Gastroesophageal sphincter (tissue), 4 donors: ENCODE data around the gene PTPRZ1. TPM values are rescaled to one million over a fixed set of nuclear protein-coding genes. Genes with fewer than 3 reads are reported as not detected.

Source experiments
- ATAC-seq: fragments of 150-250 bp; one replicate; pipeline ENCODE4 v1.9.1; 2016; ENCODE audit warnings: mild to moderate bottlenecking, moderate library complexity
- H3K27ac ChIP-seq, 4 donors: fragments of 200-600 bp; sonication (generic) in 3 of 4; 1 replicate in 3 of 4; 2 replicates in 1 of 4; pipeline ENCODE4 v1.5.1; 2016 to 2019
- H3K27me3 ChIP-seq: fragments of 200-600 bp; sonication (generic); one replicate; pipeline ENCODE4 v1.5.1; 2019
- H3K36me3 ChIP-seq, 2 donors: fragments of 200-600 bp; sonication (generic); one replicate each; pipeline ENCODE4 v1.5.1; 2019; ENCODE audit warnings: control low read depth in 1 of 2
- H3K4me1 ChIP-seq, 3 donors: fragments of 200-600 bp; sonication (generic); 1 replicate in 2 of 3; 2 replicates in 1 of 3; pipeline ENCODE4 v1.5.1; 2016 to 2019; ENCODE audit warnings: control low read depth in 2 of 3
- H3K4me3 ChIP-seq, 2 donors: fragments of 200-600 bp; sonication (generic); one replicate each; pipeline ENCODE4 v1.5.1; 2019; ENCODE audit warnings: mild to moderate bottlenecking in 1 of 2, moderate library complexity in 1 of 2
- H3K9me3 ChIP-seq, 3 donors: fragments of 200-600 bp; sonication (generic); one replicate each; pipeline ENCODE4 v1.5.1; 2017 to 2019; ENCODE audit warnings: control low read depth in 2 of 3
- EP300 ChIP-seq: sonication (generic); formaldehyde crosslinking; IDR thresholded peaks from one replicate; pipeline ENCODE4 v1.6.1; 2017; ENCODE audit warnings: antibody characterized with exemption, mild to moderate bottlenecking
- POLR2A ChIP-seq, 2 donors: fragments of 450-650 bp; IDR thresholded peaks; one replicate each; pipeline ENCODE4 v1.6.1; 2017; ENCODE audit warnings: antibody characterized with exemption in 2 of 2, mild to moderate bottlenecking in 2 of 2, moderate library complexity in 1 of 2
- POLR2AphosphoS5 ChIP-seq: sonication (generic); formaldehyde crosslinking; IDR thresholded peaks from one replicate; pipeline ENCODE4 v1.6.1; 2017; ENCODE audit warnings: antibody characterized with exemption
- WGBS, 2 donors: methylation state at CpG; one replicate each; pipeline ENCODE4 v1.1.5; 2018; ENCODE audit warnings: low coverage in 1 of 2; 5-methylcytosine and 5-hydroxymethylcytosine counted together
- total RNA-seq, 4 donors: library from RNA; depleted of rRNA; stranded (reverse); fragments of >200 nt; gene quantifications; one replicate each; pipeline ENCODE4 v1.1.0, GENCODE V29; 2016
- TF ChIP-seq, protein P1 (sequence below), 4 experiments: fragments of 200-600 bp in 2 of 4; fragments of 450-650 bp in 2 of 4; sonication (generic) in 1 of 4; IDR thresholded peaks; one replicate each; pipeline ENCODE4 v1.5.1; 2017 to 2019; ENCODE audit warnings: antibody characterized with exemption in 4 of 4, mild to moderate bottlenecking in 2 of 4, moderate library complexity in 2 of 4

PTPRZ1 gene
- total RNA-seq, 4 donors from 2014 or later, result 2.6 to 8.4 (median 5.7) TPM

DNA sequence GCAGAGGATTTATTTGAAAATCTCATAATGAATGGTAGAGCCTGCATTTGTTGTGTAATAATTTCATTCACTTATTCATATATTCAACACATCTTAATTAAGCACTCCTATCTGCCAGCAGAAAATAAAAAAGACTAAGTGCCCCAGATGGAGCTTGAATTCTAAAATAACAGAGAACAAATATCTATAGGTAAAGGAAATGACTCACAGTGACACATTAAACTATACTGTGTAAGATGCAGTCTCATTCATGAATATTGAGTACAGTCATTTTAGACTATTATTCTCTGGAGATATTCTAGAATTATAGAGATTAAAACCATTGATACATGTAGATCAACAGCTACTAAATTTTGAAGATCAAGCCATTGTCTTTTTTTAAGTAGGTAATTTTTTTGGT is 72.1 kb downstream of the PTPRZ1 start:
- H3K27me3 ChIP-seq, result no peaks in the 10 kb centered on the region
- H3K27ac ChIP-seq, result no peak overlapping the region
- no peak for ATAC-seq
- no peaks in the 10 kb centered on the region for H3K36me3 ChIP-seq
- no peaks in the 10 kb centered on the region for H3K4me1 ChIP-seq
- TF ChIP-seq POLR2AphosphoS5, result no peak
- no peak for TF ChIP-seq EP300
- TF ChIP-seq, protein P1, sequence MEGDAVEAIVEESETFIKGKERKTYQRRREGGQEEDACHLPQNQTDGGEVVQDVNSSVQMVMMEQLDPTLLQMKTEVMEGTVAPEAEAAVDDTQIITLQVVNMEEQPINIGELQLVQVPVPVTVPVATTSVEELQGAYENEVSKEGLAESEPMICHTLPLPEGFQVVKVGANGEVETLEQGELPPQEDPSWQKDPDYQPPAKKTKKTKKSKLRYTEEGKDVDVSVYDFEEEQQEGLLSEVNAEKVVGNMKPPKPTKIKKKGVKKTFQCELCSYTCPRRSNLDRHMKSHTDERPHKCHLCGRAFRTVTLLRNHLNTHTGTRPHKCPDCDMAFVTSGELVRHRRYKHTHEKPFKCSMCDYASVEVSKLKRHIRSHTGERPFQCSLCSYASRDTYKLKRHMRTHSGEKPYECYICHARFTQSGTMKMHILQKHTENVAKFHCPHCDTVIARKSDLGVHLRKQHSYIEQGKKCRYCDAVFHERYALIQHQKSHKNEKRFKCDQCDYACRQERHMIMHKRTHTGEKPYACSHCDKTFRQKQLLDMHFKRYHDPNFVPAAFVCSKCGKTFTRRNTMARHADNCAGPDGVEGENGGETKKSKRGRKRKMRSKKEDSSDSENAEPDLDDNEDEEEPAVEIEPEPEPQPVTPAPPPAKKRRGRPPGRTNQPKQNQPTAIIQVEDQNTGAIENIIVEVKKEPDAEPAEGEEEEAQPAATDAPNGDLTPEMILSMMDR (IDR thresholded peaks at IDR 0.05), result no peak
- TF ChIP-seq POLR2A (IDR thresholded peaks at IDR 0.05), result no peak
- H3K9me3 ChIP-seq, result no peaks in the 10 kb centered on the region
- H3K4me3 ChIP-seq, result no peak overlapping the region

DNA sequence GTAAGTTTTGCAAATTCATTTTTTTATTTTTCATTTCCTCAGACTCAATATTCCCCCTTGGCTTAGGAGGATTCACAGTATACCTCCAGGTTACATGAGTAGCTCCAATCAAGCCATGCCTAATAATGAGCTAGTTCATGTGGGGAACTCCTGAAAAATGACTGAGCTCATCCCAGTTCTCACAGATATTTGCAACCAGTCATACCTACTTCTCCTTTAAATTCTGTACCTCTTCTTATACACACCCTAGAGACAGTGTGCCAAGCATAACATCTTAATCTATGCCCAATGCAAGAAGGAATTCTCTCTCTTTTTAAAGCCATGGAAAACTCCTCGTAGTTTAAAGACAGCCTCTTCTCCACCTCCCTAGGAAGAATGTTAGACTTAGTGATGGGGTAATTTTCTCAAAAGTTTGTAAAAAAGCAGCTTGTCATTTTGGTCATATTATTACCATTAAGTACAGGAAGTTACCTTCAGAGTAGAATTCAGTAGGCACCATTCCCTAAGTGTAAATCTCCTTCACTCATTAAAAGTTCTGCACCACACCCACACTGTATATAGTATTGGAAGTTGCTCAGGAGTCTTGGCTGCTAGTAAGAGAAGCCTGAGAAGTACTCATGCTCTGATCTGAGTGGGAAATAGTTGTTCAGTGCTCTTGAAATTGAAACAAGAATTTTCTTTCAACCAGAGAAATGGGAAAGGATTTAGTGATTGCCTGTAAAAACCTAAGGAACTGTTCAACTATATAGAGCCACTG is 72.7 kb downstream of the PTPRZ1 start:
- WGBS, 2 donors, result 55 to 91% methylated on average over 1 of the region's 1 CpG
- Histone ChIP-seq H3K9me3 (no peaks in the 10 kb centered on the region), H3K4me3 (no peak overlapping the region), H3K36me3 (no peaks in the 10 kb centered on the region), H3K27me3 (no peaks in the 10 kb centered on the region), H3K4me1 (no peaks in the 10 kb centered on the region), H3K27ac (no peak overlapping the region)
- ATAC-seq, result no peak
- TF ChIP-seq POLR2A (IDR thresholded peaks at IDR 0.05) (no peak), POLR2AphosphoS5 (no peak), EP300 (no peak)
- TF ChIP-seq, protein P1 (IDR thresholded peaks at IDR 0.05), result no peak

DNA sequence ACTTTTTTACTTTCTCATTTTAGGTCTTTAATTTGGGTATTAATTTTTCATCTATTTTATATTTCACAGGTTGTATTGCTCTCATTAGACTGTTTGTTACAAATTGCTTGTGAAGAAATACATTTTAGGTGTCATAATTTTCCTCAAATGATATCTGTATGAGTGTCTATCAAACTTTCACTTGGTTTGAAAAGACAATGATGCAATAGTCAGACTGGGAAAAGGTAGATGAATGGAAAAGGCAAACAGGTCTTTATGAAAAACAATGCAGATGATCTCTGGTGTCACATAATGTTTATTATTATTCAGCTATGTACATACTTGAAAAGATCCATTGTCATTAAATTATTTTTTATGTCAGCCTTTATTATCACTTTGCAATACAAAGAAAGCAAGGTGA is 80.2 kb downstream of the PTPRZ1 start:
- H3K36me3 ChIP-seq, result no peaks in the 10 kb centered on the region

DNA sequence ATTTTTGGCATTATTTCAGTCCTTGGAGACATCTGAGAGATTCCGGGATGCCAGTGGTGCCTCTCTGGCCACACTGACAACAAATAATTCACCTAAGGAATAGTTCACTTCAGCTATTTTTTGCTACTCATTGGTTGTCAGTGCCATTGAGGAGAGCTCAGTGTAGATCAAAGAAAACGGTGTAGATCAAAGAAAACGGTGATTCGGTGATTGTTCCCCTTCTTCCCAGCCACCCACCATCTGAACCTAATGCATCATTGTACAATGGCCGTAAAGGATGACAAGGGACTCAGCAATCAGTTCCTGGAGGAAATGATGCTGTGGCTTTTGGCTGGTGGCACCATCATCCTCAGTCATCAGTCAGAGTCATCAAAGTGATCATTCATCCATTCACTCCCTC is 80.6 kb downstream of the PTPRZ1 start:
- H3K27me3 ChIP-seq, result no peaks in the 10 kb centered on the region
- ATAC-seq, result no peak
- H3K9me3 ChIP-seq, result no peaks in the 10 kb centered on the region
- H3K27ac ChIP-seq, result no peak overlapping the region
- no peak for TF ChIP-seq EP300
- TF ChIP-seq POLR2AphosphoS5, result no peak
- no peak for TF ChIP-seq POLR2A (IDR thresholded peaks at IDR 0.05)
- TF ChIP-seq, protein P1 (IDR thresholded peaks at IDR 0.05), result no peak
- H3K36me3 ChIP-seq, result no peaks in the 10 kb centered on the region
- no peaks in the 10 kb centered on the region for H3K4me1 ChIP-seq
- H3K4me3 ChIP-seq, result no peak overlapping the region
- WGBS, 2 donors, result 80 to 91% methylated on average over 1 to 5 of the region's 5 CpGs

More for the DNA sequence above, 80.2 kb downstream of the PTPRZ1 start:
- H3K27me3 ChIP-seq, result no peaks in the 10 kb centered on the region
- no peaks in the 10 kb centered on the region for H3K4me1 ChIP-seq
- no peak overlapping the region for H3K4me3 ChIP-seq
- no peak for ATAC-seq
- TF ChIP-seq EP300, result no peak
- no peak for TF ChIP-seq POLR2A (IDR thresholded peaks at IDR 0.05)
- TF ChIP-seq, protein P1 (IDR thresholded peaks at IDR 0.05), result no peak
- no peak for TF ChIP-seq POLR2AphosphoS5
- H3K9me3 ChIP-seq, result no peaks in the 10 kb centered on the region
- H3K27ac ChIP-seq, result no peak overlapping the region

DNA sequence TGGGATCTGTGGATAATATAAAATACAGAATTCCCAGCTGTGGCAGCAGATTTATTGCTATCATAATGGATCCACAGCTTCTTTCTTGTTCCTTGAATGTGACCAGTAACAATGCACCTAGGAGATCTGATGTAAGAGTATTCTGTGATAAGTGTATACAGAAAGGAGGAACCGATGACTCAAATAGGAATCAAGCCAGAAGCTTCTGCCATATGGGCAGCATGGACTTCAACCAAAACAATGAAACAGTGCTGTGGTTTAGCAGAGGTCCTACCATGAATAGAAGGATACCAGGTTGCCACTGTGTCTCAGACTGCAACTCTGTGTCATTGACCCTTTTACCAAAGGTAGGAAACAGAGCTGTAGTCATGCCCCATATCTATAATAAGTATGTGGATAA is 81.8 kb downstream of the PTPRZ1 start:
- no peaks in the 10 kb centered on the region for H3K27me3 ChIP-seq
- 80% methylated on average over 1 of the region's 1 CpG; no CpG with 5 or more reads in 1 of the 2 donors for WGBS, 2 donors
- TF ChIP-seq EP300 (no peak), POLR2A (IDR thresholded peaks at IDR 0.05) (no peak), POLR2AphosphoS5 (no peak)
- TF ChIP-seq, protein P1 (IDR thresholded peaks at IDR 0.05), result no peak

More for the DNA sequence above, 81.8 kb downstream of the PTPRZ1 start:
- Histone ChIP-seq H3K27ac (no peak overlapping the region), H3K9me3 (no peaks in the 10 kb centered on the region), H3K36me3 (no peaks in the 10 kb centered on the region), H3K4me1 (no peaks in the 10 kb centered on the region), H3K4me3 (no peak overlapping the region)
- no peak for ATAC-seq
